ENCODE data around the gene STX12. TPM values are rescaled to one million over a fixed set of nuclear protein-coding genes. Genes with fewer than 3 reads are reported as not detected.

Gene STX12
- polyA plus RNA-seq, 1 of the 3 experiments (the other 2 are of a cell fraction), result 12.9 TPM

GRCh38 chr1:27744556-27744955 lies 28.5 kb upstream of the STX12 start:
- Histone ChIP-seq H3K9ac (no peak overlapping the region), H3K9me2 (no peaks in the 10 kb centered on the region), H3K4me1 (ENCODE audit: control insufficient read depth in 1 of 2, insufficient read depth in 2 of 2, low read depth in 1 of 2, low read length in 1 of 2) (no peaks in the 10 kb centered on the region), H3K27me3 (ENCODE audit: insufficient read depth) (no peaks in the 10 kb centered on the region), H3F3A (replicated peaks; ENCODE audit: insufficient read depth) (no peaks in the 10 kb centered on the region), H3K9me3 (no peaks in the 10 kb centered on the region), H2AFZ (ENCODE audit: low read depth) (no peak overlapping the region), H3K27ac (ENCODE audit: low read depth in 2 of 2, low read length in 1 of 2) (no peak overlapping the region), H3K4me2 (no peak overlapping the region), H3K36me3 (replicated peaks in 1 of 2; ENCODE audit: control insufficient read depth in 1 of 2, insufficient read depth in 2 of 2, low read length in 1 of 2) (peaks cover 6 to 21% of the 10 kb centered on the region in 2 experiments), H4K20me1 (ENCODE audit: insufficient read depth) (no peaks in the 10 kb centered on the region), H3K79me2 (ENCODE audit: insufficient read depth) (no peaks in the 10 kb centered on the region), H3K4me3 (ENCODE audit: low read depth in 2 of 2, low read length in 1 of 2) (no peak overlapping the region)
- ChIA-PET POLR2A (no interaction called here), CTCF (interaction anchor here (1.1 to 1.8 kb wide), 3 partner anchors 10 to 90 kb away, joined by 3 to 4 read pairs (median 3); partner anchors contain the start of gene FAM76A)
- WGBS (ENCODE audit: low lambda C conversion rate), result 83% methylated on average over 5 of the region's 5 CpGs
- TF ChIP-seq SMC3 (IDR thresholded peaks at IDR 0.05; ENCODE audit: low read depth, low read length), result no peak
- no peak for TF ChIP-seq RAD21 (IDR thresholded peaks at IDR 0.05; ENCODE audit: low read length)
- no peak for TF ChIP-seq IRF3 (IDR thresholded peaks at IDR 0.05; ENCODE audit: low read depth, low read length)
- TF ChIP-seq FOSL2 (IDR thresholded peaks at IDR 0.05; ENCODE audit: borderline replicate concordance, low read depth), result no peak
- no peak for TF ChIP-seq EP300 (IDR thresholded peaks at IDR 0.05; ENCODE audit: borderline replicate concordance in 1 of 2, low read depth in 1 of 2, low read length in 1 of 2)
- TF ChIP-seq NFIC (IDR thresholded peaks at IDR 0.05; ENCODE audit: borderline replicate concordance), result no peak
- TF ChIP-seq EZH2phosphoT487 (IDR thresholded peaks at IDR 0.05; ENCODE audit: borderline replicate concordance, low read depth), result no peak
- TF ChIP-seq RFX5 (IDR thresholded peaks at IDR 0.05; ENCODE audit: low read length), result no peak
- no peak for DNase-seq

GRCh38 chr1:27745466-27745865 lies 27.6 kb upstream of the STX12 start:
- POLR2A ChIA-PET, result interaction anchor here (0.5 kb wide), 1 partner anchor 102 kb away, joined by 3 read pairs; no protein-coding TSS in a partner anchor
- Histone ChIP-seq H3K4me3 (ENCODE audit: low read depth in 2 of 2, low read length in 1 of 2) (no peak overlapping the region), H3K27me3 (ENCODE audit: insufficient read depth) (no peaks in the 10 kb centered on the region), H3K9me2 (no peaks in the 10 kb centered on the region), H2AFZ (ENCODE audit: low read depth) (no peak overlapping the region), H3F3A (replicated peaks; ENCODE audit: insufficient read depth) (no peaks in the 10 kb centered on the region), H3K79me2 (ENCODE audit: insufficient read depth) (no peaks in the 10 kb centered on the region), H3K9me3 (no peaks in the 10 kb centered on the region), H3K27ac (ENCODE audit: low read depth in 2 of 2, low read length in 1 of 2) (no peak overlapping the region), H4K20me1 (ENCODE audit: insufficient read depth) (no peaks in the 10 kb centered on the region), H3K36me3 (replicated peaks in 1 of 2; ENCODE audit: control insufficient read depth in 1 of 2, insufficient read depth in 2 of 2, low read length in 1 of 2) (peaks cover 13 to 24% of the 10 kb centered on the region in 2 experiments), H3K4me1 (ENCODE audit: control insufficient read depth in 1 of 2, insufficient read depth in 2 of 2, low read depth in 1 of 2, low read length in 1 of 2) (no peaks in the 10 kb centered on the region), H3K4me2 (no peak overlapping the region), H3K9ac (no peak overlapping the region)
- TF ChIP-seq IRF3 (IDR thresholded peaks at IDR 0.05; ENCODE audit: low read depth, low read length), result no peak
- TF ChIP-seq MXI1 (IDR thresholded peaks at IDR 0.05; ENCODE audit: low read depth, low read length), result no peak
- no peak for TF ChIP-seq CHD2 (IDR thresholded peaks at IDR 0.05; ENCODE audit: low read length, partially characterized antibody)
- TF ChIP-seq GABPA (IDR thresholded peaks at IDR 0.05; ENCODE audit: low read depth), result no peak
- no peak for TF ChIP-seq ZBTB33 (IDR thresholded peaks at IDR 0.05; ENCODE audit: borderline replicate concordance, low read depth)
- no peak for TF ChIP-seq USF2 (IDR thresholded peaks at IDR 0.05; ENCODE audit: borderline replicate concordance, low read depth, low read length)
- TF ChIP-seq TEAD4 (IDR thresholded peaks at IDR 0.05; ENCODE audit: borderline replicate concordance, insufficient read depth), result no peak
- no peak for TF ChIP-seq MAX (IDR thresholded peaks at IDR 0.05; ENCODE audit: low read depth)
- no peak for TF ChIP-seq TCF12 (IDR thresholded peaks at IDR 0.05)
- no peak for TF ChIP-seq ELF1 (IDR thresholded peaks at IDR 0.05)
- no peak for TF ChIP-seq POLR2AphosphoS5 (IDR thresholded peaks at IDR 0.05; ENCODE audit: low read depth, low read length)
- TF ChIP-seq JUND (IDR thresholded peaks at IDR 0.05), result no peak
- no peak for TF ChIP-seq RFX5 (IDR thresholded peaks at IDR 0.05; ENCODE audit: low read length)
- no peak for TF ChIP-seq GATA2 (CRISPR knock-in tag; IDR thresholded peaks at IDR 0.05)
- TF ChIP-seq TAF1 (IDR thresholded peaks at IDR 0.05; ENCODE audit: borderline replicate concordance, low read depth, low read length), result no peak
- no peak for TF ChIP-seq RCOR1 (IDR thresholded peaks at IDR 0.05; ENCODE audit: low read length)
- 89% methylated on average over 4 of the region's 4 CpGs for WGBS (ENCODE audit: low lambda C conversion rate)
- CTCF ChIA-PET, result interaction anchor here (1.1 to 1.5 kb wide), 3 partner anchors 15 to 56 kb away, joined by 3 to 4 read pairs (median 3); partner anchors contain the start of gene FAM76A
- DNase-seq, result no peak

All from SK-N-SH (cell line).